Dedifferentiated amniotic fluid mesenchymal stem cell (primary cell): ENCODE measurements around the gene C2CD4B.

Source experiments
- DNase-seq: peaks from one replicate; pipeline ENCODE4 v3.0.0-alpha.2; 2016; ENCODE audit errors: extremely low spot score

The C2CD4B gene

GRCh38 chr15:62165104-62165792 is at the start of gene C2CD4B:
TSS of gene C2CD4B (minus strand) at chr15:62165285. CDS start at chr15:62164984, 301 bp downstream.
- DNase-seq = no peak

GRCh38 chr15:62212741-62213140 is 47.7 kb upstream of the C2CD4B start:
- no peak for DNase-seq

GRCh38 chr15:62211348-62211747 is 46.3 kb upstream of the C2CD4B start:
- DNase-seq = no peak

- no peak for DNase-seq
Observed at GRCh38 chr15:62209821-62210220, 44.7 kb upstream of the C2CD4B start.

GRCh38 chr15:62209322-62209721 is 44.2 kb upstream of the C2CD4B start:
- DNase-seq = no peak

GRCh38 chr15:62208884-62209283 is 43.8 kb upstream of the C2CD4B start:
- no peak for DNase-seq

- no peak for DNase-seq
Observed at GRCh38 chr15:62208367-62208766, 43.3 kb upstream of the C2CD4B start.

- no peak for DNase-seq
Observed at GRCh38 chr15:62190675-62191074, 25.6 kb upstream of the C2CD4B start.

- no peak for DNase-seq
Observed at GRCh38 chr15:62190274-62190673, 25.2 kb upstream of the C2CD4B start.

GRCh38 chr15:62188744-62189143 is 23.7 kb upstream of the C2CD4B start:
- DNase-seq = no peak

GRCh38 chr15:62187910-62188309 is 22.8 kb upstream of the C2CD4B start:
- no peak for DNase-seq

- no peak for DNase-seq
Observed at GRCh38 chr15:62187425-62187824, 22.3 kb upstream of the C2CD4B start.

- DNase-seq = no peak
Observed at GRCh38 chr15:62186578-62186977, 21.5 kb upstream of the C2CD4B start.

GRCh38 chr15:62183130-62183529 is 18.0 kb upstream of the C2CD4B start:
- no peak for DNase-seq

- no peak for DNase-seq
Observed at GRCh38 chr15:62173215-62173614, 8.1 kb upstream of the C2CD4B start.

GRCh38 chr15:62171882-62172281 is 6.8 kb upstream of the C2CD4B start:
- no peak for DNase-seq

- no peak for DNase-seq
Observed at GRCh38 chr15:62165793-62166375, 799 bp upstream of the C2CD4B start.

- no peak for DNase-seq
Observed at GRCh38 chr15:62164396-62165103, 535 bp downstream of the C2CD4B start.

GRCh38 chr15:62164014-62164395 is 1.1 kb downstream of the C2CD4B start:
- no peak for DNase-seq

GRCh38 chr15:62163397-62164013 is 1.6 kb downstream of the C2CD4B start:
- DNase-seq = no peak

GRCh38 chr15:62153228-62153627 is 11.9 kb downstream of the C2CD4B start:
- no peak for DNase-seq

- DNase-seq = no peak
Observed at GRCh38 chr15:62150445-62150844, 14.6 kb downstream of the C2CD4B start.

GRCh38 chr15:62149729-62150128 is 15.4 kb downstream of the C2CD4B start:
- no peak for DNase-seq
